NCI-H2107 treated with DMSO at 0.1 percent for 48 hours (cell line): Measurements from ENCODE around the gene SHROOM3.

Experiments used
- DNase-seq: peaks from one replicate; lab custom pipeline; 2025; ENCODE audit not compliant: unreplicated experiment; lab: John Stamatoyannopoulos, UW

Gene SHROOM3

DNA sequence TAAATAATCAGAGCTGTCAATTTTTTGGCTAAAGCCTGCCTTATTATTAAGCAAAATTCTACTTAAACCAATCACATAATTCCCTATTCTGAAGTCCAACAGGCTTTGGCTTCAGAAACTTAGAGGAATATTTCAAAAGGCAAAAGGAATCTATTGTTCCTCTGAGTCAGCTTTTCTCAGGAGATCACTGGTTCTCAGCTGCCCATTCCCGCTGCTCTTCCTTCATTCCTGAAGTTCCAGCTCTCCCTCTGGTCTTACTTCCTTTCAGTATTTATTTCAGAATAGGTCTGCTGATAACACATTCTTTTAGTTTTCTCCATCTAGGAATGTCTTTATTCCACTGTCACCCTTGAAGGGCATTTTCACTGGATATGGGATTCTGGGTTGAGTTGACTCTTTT is 329.2 kb downstream of the SHROOM3 start:
- no peak for DNase-seq

DNA sequence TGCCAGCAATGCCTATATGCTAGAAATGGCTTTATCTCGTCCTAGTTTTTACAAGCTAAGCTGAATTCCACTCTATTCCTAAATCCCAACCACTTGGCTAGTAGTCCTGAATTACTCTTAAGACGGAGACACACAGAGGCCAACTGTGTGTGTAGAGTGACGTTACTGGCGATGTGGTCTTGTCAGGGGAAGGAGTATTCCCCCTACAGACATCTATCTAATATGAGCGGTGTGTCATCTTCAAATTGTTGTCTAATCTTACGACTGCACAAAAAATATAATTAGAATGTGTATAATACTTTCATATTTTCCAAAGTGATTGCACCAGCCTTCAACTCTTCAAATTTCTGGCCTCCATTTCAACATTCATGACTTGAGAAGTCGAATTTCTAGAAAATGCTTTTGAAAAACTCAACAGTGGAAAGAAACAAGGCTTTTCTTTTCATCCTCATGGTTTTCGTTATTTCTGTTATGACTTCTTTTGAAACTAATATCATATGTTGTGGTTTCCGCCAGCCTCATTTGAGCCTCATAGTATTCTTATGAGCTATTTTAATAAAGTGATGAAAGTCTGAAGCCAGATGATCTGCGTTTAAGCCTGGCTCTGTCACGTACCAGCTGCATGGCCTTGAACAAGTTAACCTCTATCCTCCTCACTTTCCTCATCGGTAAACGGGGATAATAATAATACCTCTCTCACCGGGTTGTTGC is 330.6 kb downstream of the SHROOM3 start:
- DNase-seq = no peak

DNA sequence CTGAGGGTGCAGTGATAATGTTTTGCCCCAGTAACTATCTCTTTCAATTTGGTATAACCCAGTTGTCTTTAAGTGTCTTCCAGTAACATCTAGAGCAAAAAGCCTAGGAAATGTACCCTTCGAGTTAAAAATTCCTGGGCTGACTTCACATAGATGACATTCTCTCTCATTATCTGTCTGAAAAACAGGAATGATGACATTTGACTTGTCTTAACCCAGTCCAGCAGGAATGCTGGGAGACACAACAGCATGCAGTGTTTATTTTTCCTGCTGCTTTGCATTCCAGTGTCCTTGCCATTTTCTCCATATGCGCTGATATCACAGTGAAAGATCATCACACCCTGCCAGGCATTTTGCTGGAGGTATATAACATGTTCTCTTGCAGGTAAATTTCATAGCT is 333.0 kb downstream of the SHROOM3 start:
- no peak for DNase-seq

DNA sequence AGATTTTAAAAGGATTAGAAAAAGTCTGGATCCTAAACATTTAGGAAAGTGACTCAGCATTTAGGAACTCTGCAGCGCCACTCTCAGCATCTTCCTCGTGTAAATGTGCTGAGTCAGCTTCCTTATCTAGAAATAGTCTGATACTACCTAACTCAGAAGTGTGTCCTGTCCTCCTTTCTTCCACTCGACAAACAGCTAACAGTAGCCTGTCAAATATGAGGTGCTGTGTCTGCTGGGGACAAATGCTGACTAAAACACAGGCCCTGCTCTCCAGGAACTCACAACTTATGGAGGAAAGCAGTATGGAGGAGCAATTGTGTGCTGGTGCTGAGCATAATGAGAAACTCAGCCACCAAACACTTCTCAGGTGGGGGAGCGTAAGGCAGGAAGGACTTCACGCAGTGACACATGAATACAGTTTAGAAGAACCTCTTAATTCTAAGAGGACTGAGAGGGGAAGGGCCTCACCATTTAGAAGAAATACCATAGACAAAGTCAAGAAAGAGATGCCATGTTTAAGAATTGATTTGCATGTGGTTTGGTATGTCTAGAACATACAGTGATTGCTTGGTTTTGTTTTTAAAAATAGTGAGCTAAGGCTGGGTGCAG is 337.6 kb downstream of the SHROOM3 start:
- no peak for DNase-seq

- no peak for DNase-seq
These were observed 338.7 kb downstream of the SHROOM3 start for GRCh38 chr4:76773766-76774165.

DNA sequence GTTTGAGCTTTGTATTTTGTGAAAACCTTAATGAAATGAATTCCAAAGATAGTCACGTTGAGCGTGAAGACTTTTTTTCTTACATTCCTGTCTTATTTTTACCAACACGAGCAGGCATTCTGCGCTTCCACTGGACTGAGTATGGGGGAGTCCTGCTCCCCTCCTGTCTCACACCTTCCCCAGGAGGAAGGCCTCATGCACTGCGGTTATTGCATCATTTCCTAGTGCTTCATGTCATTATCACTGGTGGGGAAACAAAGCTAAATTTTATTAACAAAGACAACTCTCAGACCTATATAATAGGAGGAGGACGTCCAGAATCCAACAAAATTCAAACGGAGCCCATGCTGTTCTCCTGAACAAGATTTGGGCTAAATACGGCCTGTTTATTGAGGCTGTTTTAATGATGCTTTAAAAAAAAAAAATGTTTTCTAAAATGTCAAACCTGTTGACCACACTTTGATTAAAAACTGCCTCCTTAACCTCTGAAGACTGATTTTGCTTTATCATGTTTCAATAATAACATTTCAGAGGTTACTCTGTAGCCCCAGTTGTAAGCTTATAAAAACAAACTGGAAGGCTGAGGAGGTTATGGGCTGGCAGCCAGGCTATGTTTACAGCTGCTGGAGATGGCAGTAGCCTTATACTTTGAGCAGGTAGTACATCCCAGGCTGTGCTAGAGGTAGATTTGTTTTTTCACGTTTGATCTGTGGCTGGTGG is 344.9 kb downstream of the SHROOM3 start:
- DNase-seq = no peak

GRCh38 chr4:76780781-76781697 is 346.0 kb downstream of the SHROOM3 start:
- DNase-seq = no peak

DNA sequence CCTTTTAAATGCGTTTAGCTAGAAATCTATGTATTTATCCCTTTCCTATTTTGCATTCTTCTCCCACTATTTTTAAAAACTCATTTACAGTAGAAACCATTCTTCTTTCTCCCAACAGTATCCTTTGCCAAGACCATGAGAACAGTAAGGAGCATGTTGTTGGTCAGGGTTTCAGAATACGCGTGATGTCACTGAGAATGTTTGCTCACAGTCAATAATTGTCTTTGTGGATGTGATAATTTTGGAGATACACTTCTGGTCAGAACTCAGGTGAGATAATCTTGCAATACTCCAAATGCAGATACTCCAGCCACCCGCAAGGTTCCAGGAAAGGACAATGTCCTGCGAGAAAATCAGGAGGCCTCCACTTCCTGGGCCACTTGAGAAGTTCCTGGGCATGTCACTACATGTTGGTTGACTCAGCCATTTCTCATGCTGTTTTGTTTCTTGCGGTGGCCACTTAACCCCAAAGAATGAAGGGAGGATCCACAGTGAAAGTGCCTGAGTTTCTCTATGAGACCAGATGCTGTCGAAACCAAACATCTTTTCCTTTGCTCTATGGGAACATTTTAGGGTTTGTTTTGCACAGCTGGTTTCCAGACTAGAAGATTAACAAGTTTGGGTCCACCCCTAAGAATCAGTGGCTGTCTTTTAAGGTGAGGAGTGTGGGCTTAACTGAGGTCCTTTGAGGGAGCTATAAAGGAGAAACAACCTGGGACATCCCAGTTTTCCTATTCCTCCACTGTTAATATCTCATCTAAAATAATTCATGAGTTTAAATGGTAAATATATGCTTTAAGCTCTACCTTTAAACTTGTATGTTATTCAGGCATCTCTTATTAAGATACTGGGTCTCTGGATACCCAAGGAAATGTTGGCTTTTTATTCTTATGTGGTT is 346.9 kb downstream of the SHROOM3 start:
- no peak for DNase-seq

DNA sequence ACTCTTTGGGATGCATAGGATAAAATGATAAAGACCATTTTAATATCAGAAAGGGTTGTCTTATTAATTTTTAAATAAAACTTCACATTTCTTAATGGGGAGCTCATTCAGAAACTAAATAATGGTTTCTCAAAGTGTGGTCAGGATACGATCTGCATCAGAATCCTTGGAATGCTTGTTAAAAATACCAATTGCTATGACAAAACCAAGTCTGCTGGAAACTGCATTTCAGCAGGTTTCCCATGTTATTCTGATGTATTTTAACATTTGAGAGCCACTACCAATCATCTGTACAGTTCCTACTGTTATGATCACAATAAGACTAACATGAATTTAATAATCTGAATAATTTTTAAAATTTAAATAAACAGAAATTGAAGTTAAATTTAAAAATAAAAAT is 347.8 kb downstream of the SHROOM3 start:
- no peak for DNase-seq

DNA sequence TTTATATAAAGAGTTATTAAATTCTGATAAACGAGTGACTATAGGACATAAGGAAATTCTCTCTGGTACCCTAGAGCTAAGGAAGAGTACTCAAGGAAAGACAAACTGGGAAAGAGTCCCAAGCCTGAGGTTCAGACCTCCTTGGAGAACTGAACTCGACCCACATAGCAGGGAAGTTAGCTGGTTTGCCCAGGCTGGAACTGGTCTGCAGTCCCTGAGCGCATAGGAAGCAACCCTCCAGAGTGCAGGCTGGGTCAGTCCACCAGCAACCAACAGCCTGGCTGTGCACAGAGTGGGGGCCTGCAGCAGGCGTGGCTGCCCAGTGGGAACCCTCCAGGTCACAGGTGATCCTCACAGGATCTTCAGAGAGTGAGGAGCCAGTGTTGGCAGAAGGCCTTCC is 348.8 kb downstream of the SHROOM3 start:
- DNase-seq = no peak

DNA sequence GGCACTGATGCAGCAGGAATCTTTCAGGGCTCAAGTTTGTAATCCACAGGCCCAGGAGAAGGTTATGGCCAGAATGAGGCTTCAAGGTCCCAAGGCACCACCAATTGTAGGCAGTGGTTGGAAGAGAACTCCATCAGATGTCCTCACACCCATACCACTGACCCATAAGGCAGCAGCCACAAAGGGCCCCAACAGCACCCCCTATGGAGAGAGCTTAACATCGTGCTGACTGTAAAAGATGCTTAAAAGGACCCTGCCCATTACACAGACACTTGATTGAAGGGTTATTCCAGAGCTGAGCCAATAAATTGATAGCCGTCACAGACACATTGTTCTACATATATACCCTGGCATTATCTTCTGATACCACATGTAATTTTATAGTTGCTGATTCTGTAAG is 349.2 kb downstream of the SHROOM3 start:
- no peak for DNase-seq

DNA sequence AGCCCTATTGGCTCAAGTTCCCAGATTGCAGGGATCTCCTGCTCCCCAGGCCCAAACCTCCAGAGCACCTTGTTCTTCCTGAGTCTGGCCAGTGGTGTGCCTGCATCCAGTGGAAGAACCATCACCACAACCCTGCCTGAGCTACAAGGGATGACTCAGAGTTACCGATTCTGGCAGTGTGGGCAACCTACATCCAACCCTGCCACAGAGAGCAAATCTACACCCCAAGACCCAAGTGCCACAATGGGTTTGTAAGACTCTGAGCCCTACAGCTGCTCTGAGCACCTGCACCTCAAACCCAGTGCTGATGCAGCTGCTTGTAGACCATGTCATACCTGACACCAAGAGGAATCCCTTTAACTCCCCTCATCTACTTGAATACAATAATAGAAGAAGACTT is 352.9 kb downstream of the SHROOM3 start:
- no peak for DNase-seq

GRCh38 chr4:76790377-76790776 is 355.3 kb downstream of the SHROOM3 start:
- DNase-seq = no peak

- no peak for DNase-seq
These were observed 356.4 kb downstream of the SHROOM3 start for GRCh38 chr4:76791479-76791878.

DNA sequence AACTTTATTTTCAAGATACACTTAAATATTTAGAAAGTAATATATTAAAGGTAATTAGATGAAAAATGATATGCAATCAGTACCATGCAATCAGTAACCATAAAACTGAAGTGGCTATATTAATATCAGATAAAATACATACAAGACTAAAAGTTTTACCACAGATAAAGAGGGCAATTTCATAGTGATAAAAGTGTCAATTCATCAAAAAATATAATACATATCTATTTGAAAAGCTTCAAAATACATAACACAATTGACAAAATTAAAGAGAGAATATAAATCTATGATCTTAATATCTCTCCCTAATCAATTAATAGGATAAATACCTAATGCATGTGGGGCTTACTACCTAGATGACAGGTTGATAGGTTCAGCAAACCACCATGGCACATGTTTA is 357.4 kb downstream of the SHROOM3 start:
- no peak for DNase-seq

DNA sequence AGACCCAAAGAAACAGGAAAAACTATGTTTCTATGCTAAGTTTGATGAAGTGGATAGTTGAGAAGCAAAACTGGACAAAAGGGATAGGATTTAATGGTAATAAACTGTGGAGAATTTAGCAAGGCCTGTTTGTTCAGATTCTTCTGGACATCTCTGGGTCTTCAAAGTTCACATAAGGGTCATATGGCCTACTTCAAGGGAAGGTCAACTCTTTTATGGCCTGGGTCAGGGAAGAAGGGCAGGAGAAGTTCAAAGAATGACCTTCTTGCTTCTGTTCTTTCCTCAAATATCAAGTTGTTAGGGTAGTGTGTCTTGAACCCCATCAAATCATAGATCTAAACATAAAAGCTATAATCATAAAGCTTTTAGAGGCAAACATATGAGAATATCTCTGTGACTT is 360.2 kb downstream of the SHROOM3 start:
- DNase-seq = no peak

DNA sequence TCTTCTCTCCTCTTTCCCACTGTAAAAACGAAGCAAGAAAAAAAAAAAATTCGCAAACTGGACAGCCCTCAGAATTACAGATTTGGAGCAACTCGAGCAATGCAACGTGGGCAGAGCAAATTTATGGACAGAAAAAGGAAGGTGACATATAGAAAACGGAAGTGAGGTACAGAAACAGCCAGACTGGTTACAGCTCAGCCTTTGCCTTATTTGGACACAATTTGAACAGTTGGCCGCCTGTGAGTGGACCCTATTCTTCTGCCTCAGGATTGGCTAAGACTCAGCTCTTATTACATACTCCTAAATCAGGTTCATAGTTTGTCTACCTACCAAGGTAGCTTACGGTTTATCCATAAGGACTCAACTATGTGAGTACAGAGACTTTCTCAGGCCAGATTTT is 364.1 kb downstream of the SHROOM3 start:
- no peak for DNase-seq

DNA sequence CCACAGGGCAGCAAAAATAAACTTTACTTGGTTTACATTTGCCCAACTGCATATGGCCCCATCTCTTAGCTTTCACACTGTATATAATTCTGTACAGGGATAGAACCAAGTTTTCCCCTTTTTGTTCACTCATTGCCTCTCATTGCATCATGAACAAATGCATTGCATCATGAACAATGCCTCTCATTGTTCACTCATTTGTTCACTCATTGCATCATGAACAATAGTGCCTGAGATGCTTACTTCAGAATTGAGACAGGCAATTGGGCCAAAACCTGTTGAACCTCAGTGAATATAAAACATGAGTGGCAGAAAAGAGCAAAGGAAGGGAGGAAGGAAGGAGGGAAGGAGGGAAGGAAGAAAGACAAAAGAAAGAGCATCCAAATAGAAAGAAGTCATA is 364.7 kb downstream of the SHROOM3 start:
- DNase-seq = no peak

- DNase-seq = no peak
These were observed 365.9 kb downstream of the SHROOM3 start for GRCh38 chr4:76800902-76801301.

- no peak for DNase-seq
These were observed 366.7 kb downstream of the SHROOM3 start for GRCh38 chr4:76801621-76802235.
